IPS DF 4.7 (cell line): Measurements from ENCODE around the gene APMAP.

ENCODE experiments used
- DNase-seq: peaks from one replicate; pipeline ENCODE4 v3.0.0-alpha.2; 2013; ENCODE audit warnings: low spot score; ENCODE audit errors: extremely low read depth

The APMAP gene

GRCh38 chr20:24987873-24988835 is 4.4 kb downstream of the APMAP start:
- no peak for DNase-seq

- DNase-seq, result no peak
Observed at GRCh38 chr20:24987244-24987643, 5.3 kb downstream of the APMAP start.

DNA sequence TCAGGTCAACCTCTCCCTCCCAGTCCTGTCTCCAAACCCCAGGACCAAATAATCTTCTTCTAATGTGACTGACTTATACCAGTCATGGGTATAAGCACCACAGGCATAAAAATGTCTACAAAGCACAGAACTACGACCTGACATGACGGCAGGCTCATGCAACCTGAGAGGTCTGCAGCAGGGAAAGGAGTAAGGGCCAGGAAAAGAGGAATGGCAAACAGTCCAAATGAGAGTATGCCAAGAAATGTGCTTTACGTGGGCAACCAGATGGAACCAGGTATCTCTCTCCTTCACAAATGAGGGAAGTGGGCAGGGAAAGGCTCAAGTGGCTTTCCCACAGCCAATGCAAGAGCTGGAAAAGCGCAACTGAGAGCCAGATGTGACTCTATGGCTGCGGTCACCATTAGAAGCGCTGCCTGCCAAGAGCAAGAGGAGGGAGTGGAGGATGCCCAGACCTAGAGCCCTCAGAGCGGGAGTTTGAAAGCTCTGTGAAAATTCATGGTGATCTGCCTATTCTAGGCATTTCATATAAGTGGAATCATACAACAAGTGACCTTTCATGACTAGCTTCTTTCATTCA is 6.0 kb downstream of the APMAP start:
- no peak for DNase-seq

DNA sequence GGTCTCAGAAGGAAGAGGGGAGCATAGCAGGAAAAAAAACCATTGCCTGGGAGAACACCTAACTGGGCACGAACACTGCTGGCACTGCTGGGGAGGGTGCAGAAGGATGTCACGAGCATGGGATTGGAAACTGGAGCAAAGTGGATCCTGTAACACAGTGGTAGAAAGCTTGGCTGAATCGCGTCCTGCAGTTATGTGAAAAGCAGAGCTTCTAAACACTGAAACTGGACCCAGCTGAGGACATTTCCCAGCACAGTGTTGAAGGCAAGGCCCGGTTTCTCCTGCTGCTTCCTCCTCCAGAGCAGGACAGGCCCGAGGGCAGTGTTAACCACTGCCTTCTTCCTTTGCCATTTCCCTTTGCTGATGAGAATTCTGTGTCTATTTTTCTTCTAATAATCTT is 6.7 kb downstream of the APMAP start:
- DNase-seq, result no peak

GRCh38 chr20:24984961-24985640 is 7.5 kb downstream of the APMAP start:
- DNase-seq, result no peak

DNA sequence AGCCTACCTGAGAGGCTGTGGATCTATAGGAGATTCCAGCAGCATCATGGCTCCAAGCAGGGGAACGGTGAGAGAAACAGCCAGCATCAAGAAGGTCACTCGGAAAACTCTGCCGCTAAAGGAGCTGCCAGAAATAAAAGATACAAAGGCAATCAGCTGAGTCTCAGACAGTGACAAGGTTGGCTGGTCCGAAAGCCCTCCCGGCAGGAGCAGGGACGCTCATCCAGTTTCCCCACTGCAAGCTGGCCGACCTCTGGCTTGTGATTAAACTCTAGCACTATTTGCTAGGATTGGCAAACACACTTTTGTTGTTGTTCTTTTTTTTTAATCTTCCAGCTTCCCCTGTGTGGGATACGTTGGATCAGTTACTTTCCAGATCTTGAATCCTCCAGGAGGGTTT is 8.7 kb downstream of the APMAP start:
- no peak for DNase-seq

DNA sequence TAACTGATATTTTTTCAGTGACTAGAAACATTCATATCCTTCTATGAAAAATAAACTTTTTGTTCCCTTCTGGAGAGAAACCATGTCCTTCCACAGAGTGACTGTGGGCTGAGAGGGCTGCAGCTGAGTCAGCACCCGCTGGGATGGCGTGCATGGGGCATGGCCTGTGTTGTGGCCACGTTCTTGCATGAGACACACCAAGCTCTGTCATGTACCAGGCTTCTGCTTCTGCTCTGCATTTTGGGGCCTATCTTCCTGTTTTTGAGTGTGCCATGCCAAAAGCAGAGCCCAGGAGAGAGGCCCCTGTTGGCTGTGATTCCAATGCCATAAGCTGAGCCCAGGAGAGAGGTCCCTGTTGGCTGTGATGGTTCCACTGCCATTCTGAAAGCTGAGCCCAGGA is 10.8 kb downstream of the APMAP start:
- no peak for DNase-seq

DNA sequence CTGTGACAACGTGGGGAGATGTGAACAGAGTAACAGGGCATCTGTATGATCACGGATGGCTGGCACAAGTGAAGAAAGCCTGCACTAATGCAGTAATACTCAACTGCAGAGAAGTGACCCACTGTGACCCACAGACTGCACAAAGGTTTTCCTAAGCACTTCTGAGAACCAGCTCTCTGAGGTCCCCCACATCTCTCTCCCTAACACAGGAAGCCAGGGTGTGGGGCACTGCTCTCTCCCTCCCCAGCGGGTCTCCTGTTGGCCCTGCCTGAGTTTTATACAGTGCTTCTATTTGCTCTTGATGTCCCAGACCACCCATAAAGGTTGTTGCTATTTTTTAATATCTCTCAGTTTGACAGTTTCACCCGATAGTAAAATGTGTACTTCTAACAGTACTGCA is 11.3 kb downstream of the APMAP start:
- no peak for DNase-seq

- DNase-seq, result no peak
Observed at GRCh38 chr20:24980291-24981053, 12.1 kb downstream of the APMAP start.

GRCh38 chr20:24979036-24979960 is 13.3 kb downstream of the APMAP start:
- DNase-seq, result no peak

DNA sequence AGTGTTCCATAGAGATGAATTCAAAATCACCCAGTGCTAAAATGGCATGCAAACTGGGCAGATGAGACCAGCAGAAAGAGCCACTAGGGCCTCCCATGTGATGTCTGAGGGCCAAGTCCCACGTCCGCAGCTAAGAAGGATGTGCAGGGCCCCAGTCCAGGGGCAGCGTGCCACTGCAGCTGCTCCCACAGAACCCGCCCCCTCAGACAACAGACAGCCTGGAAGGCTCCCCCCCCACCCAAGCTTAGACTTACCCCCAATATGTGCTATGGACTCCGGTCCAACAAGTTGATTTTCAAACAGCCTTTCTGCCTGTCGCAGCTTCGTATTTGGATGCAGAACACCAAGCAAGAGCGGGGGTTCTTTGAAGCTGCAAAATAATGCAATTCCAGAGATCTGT is 14.0 kb downstream of the APMAP start:
- DNase-seq, result no peak

GRCh38 chr20:24977797-24978196 is 14.8 kb downstream of the APMAP start:
- no peak for DNase-seq

- no peak for DNase-seq
Observed at GRCh38 chr20:24977336-24977735, 15.2 kb downstream of the APMAP start.

DNA sequence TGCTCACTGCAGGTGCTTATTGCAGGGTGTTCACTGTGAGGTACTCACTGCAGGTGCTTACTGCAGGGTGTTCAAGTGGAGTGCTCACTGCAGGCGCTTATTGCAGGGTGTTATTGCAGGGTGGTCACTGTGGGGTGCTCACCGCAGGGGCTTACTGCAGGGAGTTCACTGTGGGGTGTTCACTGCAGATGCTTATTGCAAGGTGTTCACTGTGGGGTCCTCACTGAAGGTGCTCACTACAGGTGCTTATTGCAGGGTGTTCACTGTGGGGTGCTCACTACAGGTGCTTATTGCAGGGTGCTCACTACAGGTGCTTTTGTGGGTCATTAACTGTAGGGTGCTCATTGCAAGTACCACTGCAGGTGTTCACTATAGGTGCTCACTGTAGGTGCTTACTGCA is 20.2 kb downstream of the APMAP start:
- no peak for DNase-seq

DNA sequence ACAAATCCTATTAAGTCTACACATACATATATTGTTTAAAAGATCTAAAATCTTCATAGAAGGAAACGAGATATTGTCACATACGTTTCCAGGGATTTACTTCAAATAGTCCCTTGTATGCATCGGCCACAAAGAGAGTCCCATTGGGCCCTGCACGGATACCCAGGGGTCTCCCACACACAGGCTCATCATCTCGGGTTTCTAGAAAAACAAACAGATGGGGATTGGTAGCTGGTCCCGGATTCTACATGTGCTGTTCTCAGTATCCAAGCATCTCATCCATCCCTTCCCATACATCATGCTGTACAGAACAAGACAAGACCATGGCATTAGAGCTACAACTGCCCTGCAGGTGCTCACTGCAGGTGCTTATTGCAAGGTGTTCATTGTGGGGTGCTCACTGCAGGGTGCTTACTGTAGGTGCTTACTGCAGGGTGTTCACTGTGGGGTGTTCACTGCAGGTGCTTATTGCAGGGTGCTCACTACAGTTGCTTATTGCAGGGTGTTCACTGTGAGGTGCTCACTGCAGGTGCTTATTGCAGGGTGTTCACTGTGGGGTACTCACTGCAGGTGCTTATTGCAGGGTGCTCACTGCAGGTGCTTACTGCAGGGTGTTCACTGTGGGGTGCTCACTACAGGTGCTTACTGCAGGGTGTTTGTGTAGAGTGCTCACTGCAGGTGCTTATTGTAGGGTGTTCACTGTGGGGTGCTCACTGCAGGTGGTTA is 21.0 kb downstream of the APMAP start:
- no peak for DNase-seq

DNA sequence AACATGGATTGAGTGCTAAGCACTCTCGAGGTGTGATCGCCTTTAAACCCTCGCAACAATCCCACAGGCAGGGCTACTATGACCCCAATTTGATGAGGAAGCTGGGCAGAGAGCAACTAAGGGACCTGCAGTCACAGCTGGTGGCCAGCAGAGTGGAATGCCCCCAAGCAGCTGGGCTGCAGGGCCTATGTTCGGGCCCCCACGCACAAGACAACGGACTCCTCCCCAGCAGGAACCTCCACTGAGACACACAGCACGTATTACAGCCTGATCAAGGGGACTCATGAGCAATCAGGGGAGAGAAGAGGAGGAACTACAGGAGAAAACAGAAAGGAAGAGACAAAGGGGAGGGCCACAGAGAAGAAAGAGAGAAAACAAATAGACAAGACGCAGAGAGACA is 21.8 kb downstream of the APMAP start:
- no peak for DNase-seq

- no peak for DNase-seq
Observed at GRCh38 chr20:24970030-24970553, 22.5 kb downstream of the APMAP start.

DNA sequence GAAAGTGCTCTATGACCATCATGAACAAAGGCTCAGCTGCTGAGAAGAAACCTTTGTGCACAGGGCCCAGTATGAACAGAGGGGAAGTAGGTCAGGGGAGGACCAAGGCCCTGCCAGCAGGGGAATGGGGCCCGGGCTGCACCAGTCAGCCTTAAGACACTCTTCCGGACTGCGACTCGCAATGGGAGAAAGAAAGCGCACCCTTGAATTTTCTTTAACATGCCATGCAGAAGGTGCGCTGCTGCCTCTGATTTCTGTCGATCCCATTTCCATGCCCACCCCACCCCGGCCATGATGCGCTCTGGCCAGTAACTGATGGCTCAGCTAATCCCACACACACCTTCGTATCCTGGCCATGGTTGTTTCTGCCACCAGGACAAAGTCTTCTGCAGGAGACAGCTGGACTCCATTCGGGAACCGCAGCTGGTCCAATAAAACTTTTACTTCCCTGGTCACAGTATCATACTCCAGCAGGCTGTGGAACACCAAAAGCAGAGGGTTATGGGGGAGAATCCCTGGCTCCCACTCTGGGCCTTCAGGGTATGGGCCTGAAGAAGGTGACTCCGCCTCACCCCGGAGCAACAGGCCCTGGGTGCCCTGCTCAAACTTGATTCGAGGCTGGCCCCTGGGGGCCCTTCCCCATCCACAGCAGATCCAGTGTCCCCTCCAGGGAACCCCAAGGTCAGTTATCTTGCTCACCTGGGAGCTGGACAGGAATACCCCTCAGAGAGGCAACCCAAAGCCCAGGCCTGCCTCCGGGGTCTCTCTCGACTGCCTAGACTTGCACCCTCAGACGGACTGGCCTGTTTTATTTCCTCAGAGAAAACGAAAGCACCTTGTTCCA is 23.1 kb downstream of the APMAP start:
- no peak for DNase-seq
